Measurements from ENCODE around the gene MYMX. TPM values are rescaled to one million over a fixed set of nuclear protein-coding genes. Genes with fewer than 3 reads are reported as not detected.

Gene MYMX
- total RNA-seq, 6 experiments from 2014 or later: not detected

DNA sequence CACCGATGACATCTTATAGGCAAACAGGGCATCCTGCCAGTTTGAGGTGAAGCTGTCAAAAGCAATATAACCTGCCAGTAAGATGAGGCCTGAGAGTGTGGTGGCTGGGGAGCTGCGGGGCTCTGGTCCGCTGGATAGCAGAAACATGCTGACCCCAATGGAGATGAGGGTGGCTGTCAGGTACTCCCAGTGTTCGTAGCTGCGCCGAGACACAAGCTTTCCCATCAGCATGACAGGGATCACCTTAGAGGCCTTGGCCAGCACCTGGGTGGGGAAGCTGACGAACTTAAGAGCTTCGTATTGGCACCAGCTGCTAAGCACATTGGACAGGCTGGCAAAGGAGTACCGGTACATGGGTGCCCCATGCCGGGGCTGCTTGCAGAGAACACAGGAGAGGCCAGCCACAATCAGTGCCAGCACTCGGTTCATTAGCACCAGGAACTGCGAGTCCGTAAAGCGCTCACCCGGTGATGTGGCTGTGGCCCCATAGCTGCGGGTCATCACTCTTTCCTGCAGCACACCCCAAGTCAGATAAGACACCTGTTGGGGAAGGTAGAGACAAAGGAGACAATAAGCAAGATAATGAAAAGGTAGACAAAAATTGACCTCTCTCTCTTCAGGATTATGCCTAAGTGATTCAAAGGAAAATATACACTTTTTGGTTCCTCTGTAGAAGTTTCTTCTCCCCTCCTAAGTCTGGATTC is 38.5 kb downstream of the MYMX start:
- H3K27ac ChIP-seq: peak overlapping the region in 1 of 3 donors; percentile 89
- no peak for TF ChIP-seq POLR2A (IDR thresholded peaks at IDR 0.05)
- TF ChIP-seq, protein P1, sequence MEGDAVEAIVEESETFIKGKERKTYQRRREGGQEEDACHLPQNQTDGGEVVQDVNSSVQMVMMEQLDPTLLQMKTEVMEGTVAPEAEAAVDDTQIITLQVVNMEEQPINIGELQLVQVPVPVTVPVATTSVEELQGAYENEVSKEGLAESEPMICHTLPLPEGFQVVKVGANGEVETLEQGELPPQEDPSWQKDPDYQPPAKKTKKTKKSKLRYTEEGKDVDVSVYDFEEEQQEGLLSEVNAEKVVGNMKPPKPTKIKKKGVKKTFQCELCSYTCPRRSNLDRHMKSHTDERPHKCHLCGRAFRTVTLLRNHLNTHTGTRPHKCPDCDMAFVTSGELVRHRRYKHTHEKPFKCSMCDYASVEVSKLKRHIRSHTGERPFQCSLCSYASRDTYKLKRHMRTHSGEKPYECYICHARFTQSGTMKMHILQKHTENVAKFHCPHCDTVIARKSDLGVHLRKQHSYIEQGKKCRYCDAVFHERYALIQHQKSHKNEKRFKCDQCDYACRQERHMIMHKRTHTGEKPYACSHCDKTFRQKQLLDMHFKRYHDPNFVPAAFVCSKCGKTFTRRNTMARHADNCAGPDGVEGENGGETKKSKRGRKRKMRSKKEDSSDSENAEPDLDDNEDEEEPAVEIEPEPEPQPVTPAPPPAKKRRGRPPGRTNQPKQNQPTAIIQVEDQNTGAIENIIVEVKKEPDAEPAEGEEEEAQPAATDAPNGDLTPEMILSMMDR (IDR thresholded peaks at IDR 0.05): no peak
- H3K36me3 ChIP-seq: peaks cover 10 to 61% (median 35%) of the 10 kb centered on the region in 4 donors
- peak in 1 of 4 donors; percentile 2 for ATAC-seq
- DNase-seq: peak; percentile 24 to 56 (median 48)
- no peak overlapping the region for H3K4me3 ChIP-seq
- H3K27me3 ChIP-seq: no peaks in the 10 kb centered on the region
- WGBS (ENCODE audit: insufficient coverage, low coverage, low lambda C conversion rate, missing lambda C conversion rate): 42% methylated on average over 10 of the region's 16 CpGs
- no peaks in the 10 kb centered on the region for H3K9me3 ChIP-seq
- H3K4me1 ChIP-seq: peaks cover 0 to 28% (median 0%) of the 10 kb centered on the region in 4 donors
- intact Hi-C loops (cut with DNase I): no loop called here

- DNase-seq (peak; percentile 43 to 60 (median 58)), ATAC-seq (peak; percentile 15 to 41 (median 28))
- H3K27me3 ChIP-seq: no peaks in the 10 kb centered on the region
- 3% methylated on average over 9 of the region's 15 CpGs for WGBS (ENCODE audit: insufficient coverage, low coverage, low lambda C conversion rate, missing lambda C conversion rate)
- peaks cover 7 to 52% (median 27%) of the 10 kb centered on the region in 4 donors for H3K36me3 ChIP-seq
- no peak for TF ChIP-seq POLR2A (IDR thresholded peaks at IDR 0.05)
- TF ChIP-seq, protein P1 (IDR thresholded peaks at IDR 0.05): no peak
- H3K4me3 ChIP-seq: peak overlapping the region; percentile 91 to 94 (median 94)
- H3K4me1 ChIP-seq: peaks cover 0 to 19% (median 0%) of the 10 kb centered on the region in 4 donors
- H3K27ac ChIP-seq: peak overlapping the region; percentile 10 to 89 (median 88)
- intact Hi-C loops (cut with DNase I): no loop called here
- H3K9me3 ChIP-seq: no peaks in the 10 kb centered on the region
Measured at GRCh38 chr6:44255871-44256774, 39.4 kb downstream of the MYMX start.

GRCh38 chr6:44256775-44257024 is 40.0 kb downstream of the MYMX start:
- peak overlapping the region; percentile 91 to 94 (median 94) for H3K4me3 ChIP-seq
- intact Hi-C loops (cut with DNase I): no loop called here
- TF ChIP-seq, protein P1 (IDR thresholded peaks at IDR 0.05): no peak
- TF ChIP-seq POLR2A (IDR thresholded peaks at IDR 0.05): no peak
- H3K4me1 ChIP-seq: peaks cover 0 to 13% (median 0%) of the 10 kb centered on the region in 4 donors
- peaks cover 7 to 46% (median 23%) of the 10 kb centered on the region in 4 donors for H3K36me3 ChIP-seq
- WGBS (ENCODE audit: insufficient coverage, low coverage, low lambda C conversion rate, missing lambda C conversion rate): 3% methylated on average over 5 of the region's 12 CpGs
- peak overlapping the region; percentile 84 to 89 (median 88) for H3K27ac ChIP-seq
- no peaks in the 10 kb centered on the region for H3K27me3 ChIP-seq
- no peaks in the 10 kb centered on the region for H3K9me3 ChIP-seq
- ATAC-seq (no peak), DNase-seq (no peak)

DNA sequence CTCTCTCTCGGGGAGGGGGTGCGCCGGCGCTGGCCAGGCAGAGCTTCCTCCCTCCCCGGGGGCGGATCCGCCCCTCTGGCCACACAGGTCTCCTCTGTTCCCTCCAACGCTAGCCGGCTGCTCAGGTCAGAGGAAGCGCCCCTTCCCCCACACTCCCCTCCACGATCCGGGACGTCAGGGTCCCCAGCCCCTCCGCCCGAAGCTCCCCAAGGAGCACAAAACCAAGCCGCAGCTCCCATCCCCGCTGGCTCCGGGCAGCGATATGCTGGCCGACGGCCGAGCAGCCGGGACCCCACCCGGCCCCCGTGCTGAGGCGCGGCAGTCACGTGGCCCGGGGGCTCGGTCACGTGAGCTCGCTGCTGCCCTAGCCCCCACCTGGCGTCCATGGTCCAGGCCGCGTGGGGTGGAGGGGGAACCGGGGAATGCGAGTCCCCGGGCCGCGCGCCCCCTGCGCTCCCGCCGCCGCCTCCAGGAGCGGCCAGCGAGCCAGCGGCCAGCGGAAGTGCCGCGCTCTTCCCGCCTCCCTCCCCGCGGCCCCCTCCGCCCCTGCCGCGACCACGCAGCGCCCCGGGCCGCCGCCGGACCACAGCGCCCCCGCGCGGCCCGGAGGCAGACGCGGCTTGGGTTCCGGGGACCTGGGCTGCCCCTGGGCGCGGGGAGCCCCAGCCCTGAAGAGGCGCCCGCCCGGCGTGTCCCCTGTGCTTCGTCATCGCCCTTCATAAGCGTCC is 40.5 kb downstream of the MYMX start, which contains the start of gene SLC35B2:
Gene SLC35B2, minus strand, starts transcription at position 504 of the 728 bp plus-strand sequence. Its CDS starts 118 bp downstream, at position 386.
- intact Hi-C loops (cut with DNase I): no loop called here
- 0% methylated on average over 1 of the region's 80 CpGs for whole genome bisulfite sequencing (ENCODE audit: insufficient coverage, low coverage, low lambda C conversion rate, missing lambda C conversion rate)

More for the DNA sequence above, 40.5 kb downstream of the MYMX start, which contains the start of gene SLC35B2:
- peaks cover 0 to 9% (median 0%) of the 10 kb centered on the region in 4 donors for H3K4me1 ChIP-seq
- H3K27ac ChIP-seq: peak within 1 kb of the TSS; percentile 84 to 89 (median 88)
- no peaks in the 10 kb centered on the region for H3K9me3 ChIP-seq
- peaks cover 7 to 42% (median 19%) of the 10 kb centered on the region in 4 donors for H3K36me3 ChIP-seq
- peak; percentile 66 for TF ChIP-seq POLR2A (IDR thresholded peaks at IDR 0.05)
- TF ChIP-seq, protein P1 (IDR thresholded peaks at IDR 0.05): peak; percentile 57 to 94 (median 74)
- H3K27me3 ChIP-seq: no peaks in the 10 kb centered on the region
- H3K4me3 ChIP-seq: peak within 1 kb of the TSS; percentile 91 to 94 (median 94)
- peak; percentile 66 to 82 (median 74) for ATAC-seq
- peak; percentile 75 to 82 (median 77) for DNase-seq

Data from right lobe of liver (tissue), 6 donors.